Measurements from ENCODE around the gene DDIT4. TPM values are rescaled to one million over a fixed set of nuclear protein-coding genes. Genes with fewer than 3 reads are reported as not detected.

DDIT4 gene
- total and polyA plus RNA-seq, 9 of the 15 experiments (the other 6 are each of a cell fraction or from before 2014, with no cell fraction given): 8.2 to 675 (median 159) TPM

- TF ChIP-seq CHD7 (IDR thresholded peaks at IDR 0.05; ENCODE audit: low read depth, low read length) (no peak), CUX1 (CRISPR knock-in tag; IDR thresholded peaks at IDR 0.05) (no peak), RBM14 (IDR thresholded peaks at IDR 0.05; ENCODE audit: borderline replicate concordance, insufficient read depth, low read depth, low read length) (peak; percentile 91; the same call in 1 of the 2 replicates), SETDB1 (IDR thresholded peaks at IDR 0.05; ENCODE audit: low read length) (no peak), WHSC1 (IDR thresholded peaks at IDR 0.05; ENCODE audit: low read length) (no peak)
- TF ChIP-seq, protein P1, sequence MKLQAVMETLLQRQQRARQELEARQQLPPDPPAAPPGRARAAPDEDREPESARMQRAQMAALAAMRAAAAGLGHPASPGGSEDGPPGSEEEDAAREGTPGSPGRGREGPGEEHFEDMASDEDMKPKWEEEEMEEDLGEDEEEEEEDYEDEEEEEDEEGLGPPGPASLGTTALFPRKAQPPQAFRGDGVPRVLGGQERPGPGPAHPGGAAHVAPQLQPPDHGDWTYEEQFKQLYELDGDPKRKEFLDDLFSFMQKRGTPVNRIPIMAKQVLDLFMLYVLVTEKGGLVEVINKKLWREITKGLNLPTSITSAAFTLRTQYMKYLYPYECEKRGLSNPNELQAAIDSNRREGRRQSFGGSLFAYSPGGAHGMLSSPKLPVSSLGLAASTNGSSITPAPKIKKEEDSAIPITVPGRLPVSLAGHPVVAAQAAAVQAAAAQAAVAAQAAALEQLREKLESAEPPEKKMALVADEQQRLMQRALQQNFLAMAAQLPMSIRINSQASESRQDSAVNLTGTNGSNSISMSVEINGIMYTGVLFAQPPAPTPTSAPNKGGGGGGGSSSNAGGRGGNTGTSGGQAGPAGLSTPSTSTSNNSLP (IDR thresholded peaks at IDR 0.05; ENCODE audit: borderline replicate concordance, low read depth, low read length): no peak
Measured at GRCh38 chr10:72272689-72273409, 875 bp upstream of the DDIT4 start (continued).
